Mesothelial cell of epicardium (in vitro differentiated cells): Measurements from ENCODE around the gene MPZL1. TPM values are rescaled to one million over a fixed set of nuclear protein-coding genes. Genes with fewer than 3 reads are reported as not detected.
A peak's percentile ranks its signal among the peaks of the same experiment; 100 is the strongest.
"Not testable (repeated sequence)": the region's sequence is repeated elsewhere in the genome, so short reads cannot be mapped to it uniquely, and the experiment has no call there.

Experiments
- DNase-seq, 2 experiments: peaks; one replicate each; pipeline ENCODE4 v3.0.0; 2021; ENCODE audit warnings: low spot score in 2 of 2; ENCODE audit not compliant: unreplicated experiment in 2 of 2
- H3K27ac Mint-ChIP-seq: 2 replicates; pipeline ENCODE4 v1.8.0; 2021; ENCODE audit warnings: mixed read lengths
- H3K27me3 Mint-ChIP-seq: 2 replicates; pipeline ENCODE4 v1.8.0; 2021; ENCODE audit warnings: low read depth, mixed read lengths
- H3K36me3 Mint-ChIP-seq: 2 replicates; pipeline ENCODE4 v1.8.0; 2021; ENCODE audit warnings: mixed read lengths
- H3K4me1 Mint-ChIP-seq: 2 replicates; pipeline ENCODE4 v1.8.0; 2021; ENCODE audit warnings: mixed read lengths
- H3K4me3 Mint-ChIP-seq: 2 replicates; pipeline ENCODE4 v1.8.0; 2021; ENCODE audit warnings: mild to moderate bottlenecking, moderate library complexity, mixed read lengths
- H3K9me3 Mint-ChIP-seq: 2 replicates; pipeline ENCODE4 v1.8.0; 2021; ENCODE audit warnings: mixed read lengths
- CTCF ChIP-seq: fragments of 200-600 bp; sonication (generic); IDR thresholded peaks from one replicate; pipeline ENCODE4 v1.5.0; 2021; ENCODE audit warnings: antibody characterized with exemption; ENCODE audit not compliant: unreplicated experiment
- total RNA-seq: library from RNA; stranded (reverse); gene quantifications from 3 replicates; pipeline ENCODE4 v1.2.1, GENCODE V29; 2021

Gene MPZL1
- total RNA-seq, 1 donor from 2014 or later: 138 TPM

DNA sequence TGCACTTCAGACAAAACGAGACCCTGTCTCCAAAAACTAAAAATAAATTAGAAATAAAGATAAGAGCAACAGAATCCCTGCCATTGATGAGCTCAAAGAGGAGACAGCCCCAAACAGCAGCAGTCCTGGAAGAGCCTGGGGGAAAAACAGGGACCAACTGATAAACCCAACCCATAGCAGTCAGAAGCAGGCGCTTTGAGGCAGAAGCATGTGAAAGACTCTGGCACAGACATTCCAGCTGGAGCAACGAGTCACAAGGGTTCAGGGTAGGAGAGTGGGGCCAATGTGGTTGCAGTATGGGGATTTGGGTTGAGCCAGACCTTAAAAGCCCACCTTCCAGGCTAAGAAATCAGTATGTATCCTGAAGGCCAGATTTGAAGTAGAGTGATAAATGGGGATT lies 78.5 kb downstream of the MPZL1 start:
- H3K27ac Mint-ChIP-seq: no peak overlapping the region
- no peaks in the 10 kb centered on the region for H3K27me3 Mint-ChIP-seq
- H3K9me3 Mint-ChIP-seq: peaks cover 6% of the 10 kb centered on the region
- no peak for DNase-seq
- H3K4me3 Mint-ChIP-seq: no peak overlapping the region
- H3K36me3 Mint-ChIP-seq: peaks cover 10% of the 10 kb centered on the region
- TF ChIP-seq CTCF: no peak
- H3K4me1 Mint-ChIP-seq: peaks cover 18% of the 10 kb centered on the region

DNA sequence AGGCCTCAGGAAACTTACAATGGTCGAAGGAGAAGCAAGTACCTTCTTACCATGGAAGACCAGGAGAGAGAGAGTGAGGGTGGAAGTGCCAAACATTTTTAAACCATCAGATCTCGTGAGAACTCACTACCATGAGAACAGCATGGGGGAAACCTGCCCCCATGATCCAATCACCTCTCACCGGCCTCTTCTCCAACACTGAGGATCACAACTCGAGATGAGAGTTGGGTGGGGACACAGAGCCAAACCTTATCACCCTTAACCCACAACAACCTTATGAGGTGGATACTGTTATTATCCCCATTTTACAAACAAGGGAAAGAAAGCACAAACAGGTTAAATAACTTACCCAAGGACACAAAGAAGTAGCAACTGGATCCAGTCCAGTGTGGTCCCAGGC lies 80.5 kb downstream of the MPZL1 start:
- Mint-ChIP-seq H3K36me3 (peaks cover 11% of the 10 kb centered on the region), H3K4me3 (no peak overlapping the region), H3K27ac (no peak overlapping the region), H3K9me3 (peaks cover 6% of the 10 kb centered on the region), H3K4me1 (peaks cover 11% of the 10 kb centered on the region), H3K27me3 (no peaks in the 10 kb centered on the region)
- TF ChIP-seq CTCF: no peak
- no peak for DNase-seq

DNA sequence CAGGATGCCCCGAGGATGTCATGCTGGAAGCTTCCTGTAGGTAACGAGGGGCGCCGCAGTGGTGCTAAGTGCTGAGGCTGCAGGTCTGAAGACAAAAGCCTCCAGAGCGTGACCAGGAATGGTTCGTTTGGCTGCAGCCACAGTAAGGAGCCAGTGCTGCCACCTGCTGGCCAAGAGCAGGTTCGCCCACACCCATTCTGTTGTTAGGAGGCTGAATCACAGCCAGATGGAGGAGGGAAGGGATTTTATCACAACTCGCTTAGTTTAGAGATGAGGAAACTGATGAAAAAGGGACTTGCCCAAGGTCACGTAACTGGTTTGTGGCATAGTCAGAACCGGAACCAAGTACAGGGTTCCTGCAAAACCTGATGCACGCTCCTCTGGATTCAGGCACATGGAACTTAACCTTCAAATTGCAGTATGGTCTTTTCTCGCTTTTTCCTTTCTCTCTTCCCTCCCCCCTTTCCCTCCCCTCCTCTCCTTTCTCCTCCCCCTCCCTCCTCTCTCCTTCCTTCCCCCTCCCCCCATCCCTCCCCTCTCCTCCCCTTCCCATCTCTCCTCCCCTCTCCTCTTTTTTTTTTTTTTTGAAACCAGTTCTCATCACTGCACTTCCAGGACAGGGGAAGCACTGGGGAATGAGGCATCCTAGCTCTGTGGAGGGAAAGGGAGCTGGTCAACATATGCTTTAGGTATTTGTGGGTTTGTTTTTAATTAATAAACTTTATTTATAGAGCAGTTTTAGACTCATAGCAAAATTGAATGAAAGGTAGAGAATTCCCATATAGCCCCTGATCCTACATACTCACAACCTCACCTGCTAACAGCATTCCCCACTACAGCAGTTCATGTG lies 81.8 kb downstream of the MPZL1 start:
- Mint-ChIP-seq H3K27ac (no peak overlapping the region), H3K4me3 (no peak overlapping the region), H3K4me1 (peaks cover 8% of the 10 kb centered on the region), H3K27me3 (no peaks in the 10 kb centered on the region), H3K9me3 (peaks cover 6% of the 10 kb centered on the region), H3K36me3 (peaks cover 9% of the 10 kb centered on the region)
- TF ChIP-seq CTCF: peak; percentile 80
- peak; percentile 41 to 70 for DNase-seq

DNA sequence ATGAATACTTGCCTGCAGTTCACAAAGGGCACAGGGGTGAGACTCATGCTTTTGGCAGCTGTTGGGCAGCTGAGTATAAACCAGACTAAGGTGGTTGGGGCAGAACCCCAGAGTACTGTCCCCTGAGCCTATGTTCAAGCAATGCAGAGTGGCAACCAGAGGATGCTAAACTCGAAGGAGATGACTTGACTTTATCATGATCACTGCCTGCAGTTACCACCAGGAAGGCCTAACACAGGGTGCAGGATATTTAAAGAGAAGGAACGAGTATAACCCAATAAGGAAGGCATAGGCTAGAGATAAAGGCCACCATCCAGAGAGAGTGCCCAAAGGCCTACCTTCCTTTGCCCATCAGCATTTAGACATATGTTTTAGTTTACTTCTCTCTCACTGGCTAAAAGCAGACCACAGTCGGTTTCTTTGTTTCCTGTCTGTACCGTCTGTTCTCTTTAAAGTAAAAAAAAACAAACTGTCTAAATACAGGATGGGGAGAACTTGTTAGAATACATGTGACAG lies 83.3 kb downstream of the MPZL1 start:
- Mint-ChIP-seq H3K4me3 (no peak overlapping the region), H3K27ac (no peak overlapping the region), H3K4me1 (peaks cover 5% of the 10 kb centered on the region), H3K36me3 (peaks cover 14% of the 10 kb centered on the region), H3K27me3 (no peaks in the 10 kb centered on the region), H3K9me3 (peaks cover 10% of the 10 kb centered on the region)
- TF ChIP-seq CTCF: no peak
- no peak for DNase-seq

- Mint-ChIP-seq H3K36me3 (peaks cover 14% of the 10 kb centered on the region), H3K9me3 (peaks cover 15% of the 10 kb centered on the region)
- H3K4me1 Mint-ChIP-seq, H3K4me3 Mint-ChIP-seq, H3K27me3 Mint-ChIP-seq, H3K27ac Mint-ChIP-seq, DNase-seq: not testable (repeated sequence)
Observed at GRCh38 chr1:167806235-167806634, 84.5 kb downstream of the MPZL1 start.

DNA sequence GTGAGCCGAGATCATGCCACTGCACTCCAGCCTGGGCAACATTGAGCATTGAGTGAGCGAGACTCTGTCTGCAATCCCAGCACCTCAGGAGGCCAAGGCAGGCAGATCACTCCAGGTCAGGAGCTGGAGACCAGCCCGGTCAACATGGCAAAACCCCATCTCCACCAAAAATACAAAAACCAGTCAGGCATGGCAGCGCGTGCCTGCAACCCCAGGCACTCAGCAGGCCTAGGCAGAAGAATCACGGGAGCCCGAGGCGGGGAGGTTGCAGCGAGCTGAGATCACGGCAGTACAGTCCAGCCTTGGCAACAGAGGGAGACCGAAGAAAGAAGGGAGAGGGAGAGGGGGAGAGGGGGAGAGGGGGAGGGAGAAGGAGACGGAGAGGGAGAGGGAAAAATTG lies 84.9 kb downstream of the MPZL1 start:
- H3K9me3 Mint-ChIP-seq: peaks cover 18% of the 10 kb centered on the region
- not testable (repeated sequence) for H3K27me3 Mint-ChIP-seq, H3K4me1 Mint-ChIP-seq, H3K27ac Mint-ChIP-seq, H3K4me3 Mint-ChIP-seq, DNase-seq
- peaks cover 14% of the 10 kb centered on the region for H3K36me3 Mint-ChIP-seq
